Osteoblast (primary cell): Measurements from ENCODE around the gene RBP4. TPM values are rescaled to one million over a fixed set of nuclear protein-coding genes. Genes with fewer than 3 reads are reported as not detected.

Source experiments
- DNase-seq: peaks from one replicate; pipeline ENCODE4 v3.0.0; 2011; ENCODE audit warnings: low spot score, mixed read lengths; ENCODE audit not compliant: insufficient read length; ENCODE audit errors: missing footprints
- H2AFZ ChIP-seq: 2 replicates; pipeline ENCODE4 v1.6.0; 2011; ENCODE audit warnings: mild to moderate bottlenecking, low read length
- H3K27ac ChIP-seq: 2 replicates; pipeline ENCODE4 v1.5.1; 2011; ENCODE audit warnings: mild to moderate bottlenecking, low read depth, low read length, moderate library complexity
- H3K27me3 ChIP-seq: 2 replicates; pipeline ENCODE4 v1.6.0; 2012; ENCODE audit warnings: mild to moderate bottlenecking, control low read depth, inconsistent platforms, low read length, moderate library complexity; ENCODE audit not compliant: insufficient read depth
- H3K36me3 ChIP-seq: 2 replicates; pipeline ENCODE4 v1.5.1; 2011; ENCODE audit warnings: mild to moderate bottlenecking, low read length, control low read depth, moderate library complexity; ENCODE audit not compliant: insufficient read depth
- H3K4me1 ChIP-seq: 2 replicates; pipeline ENCODE4 v1.5.1; 2011; ENCODE audit warnings: mild to moderate bottlenecking, low read length, control low read depth, moderate library complexity; ENCODE audit not compliant: insufficient read depth
- H3K4me2 ChIP-seq: 2 replicates; pipeline ENCODE4 v1.6.0; 2011; ENCODE audit warnings: mild to moderate bottlenecking, low read length; ENCODE audit not compliant: insufficient read depth
- H3K4me3 ChIP-seq: fragments of 200-600 bp; sonication (generic); 3 replicates; pipeline ENCODE4 v1.5.1; 2012; ENCODE audit warnings: mild to moderate bottlenecking, low read length, inconsistent platforms; ENCODE audit not compliant: insufficient read depth
- H3K79me2 ChIP-seq: 2 replicates; pipeline ENCODE4 v1.6.0; 2012; ENCODE audit warnings: mild to moderate bottlenecking, low read length, control low read depth, inconsistent platforms; ENCODE audit not compliant: insufficient read depth
- H3K9me3 ChIP-seq: 2 replicates; pipeline ENCODE4 v1.5.1; 2011; ENCODE audit warnings: low read depth, low read length, control low read depth
- H4K20me1 ChIP-seq: 2 replicates; pipeline ENCODE4 v1.6.0; 2012; ENCODE audit warnings: mild to moderate bottlenecking, low read length, control low read depth; ENCODE audit not compliant: insufficient read depth
- CTCF ChIP-seq: IDR thresholded peaks from 2 replicates; pipeline ENCODE4 v1.5.1; 2011; ENCODE audit warnings: mild to moderate bottlenecking, low read depth, low read length, moderate library complexity; ENCODE audit errors: extremely low read depth
- total RNA-seq: library from RNA; depleted of rRNA; stranded (reverse); fragments of >200 nt; gene quantifications from 2 replicates; pipeline ENCODE4 v1.2.3, GENCODE V29; 2012

RBP4 gene
- total RNA-seq, 1 donor = 3.3 TPM

- Histone ChIP-seq H3K27me3 (peaks cover 15% of the 10 kb centered on the region), H3K4me2 (no peak overlapping the region), H3K27ac (no peak overlapping the region), H4K20me1 (no peaks in the 10 kb centered on the region), H3K9me3 (no peaks in the 10 kb centered on the region), H3K79me2 (no peaks in the 10 kb centered on the region), H3K4me1 (no peaks in the 10 kb centered on the region), H3K4me3 (no peak overlapping the region), H2AFZ (no peak overlapping the region), H3K36me3 (no peaks in the 10 kb centered on the region)
- no peak for TF ChIP-seq CTCF
- DNase-seq = no peak
Measured at GRCh38 chr10:93560541-93560940, 40.5 kb downstream of the RBP4 start.

- H2AFZ ChIP-seq = no peak overlapping the region
- no peaks in the 10 kb centered on the region for H3K4me1 ChIP-seq
- H3K27me3 ChIP-seq = peaks cover 6% of the 10 kb centered on the region
- H3K27ac ChIP-seq = no peak overlapping the region
- no peak for DNase-seq
- no peak overlapping the region for H3K4me2 ChIP-seq
- no peak overlapping the region for H3K4me3 ChIP-seq
- H4K20me1 ChIP-seq = no peaks in the 10 kb centered on the region
- no peak for TF ChIP-seq CTCF
- no peaks in the 10 kb centered on the region for H3K9me3 ChIP-seq
- H3K36me3 ChIP-seq = no peaks in the 10 kb centered on the region
- H3K79me2 ChIP-seq = no peaks in the 10 kb centered on the region
Measured at GRCh38 chr10:93559490-93559889, 41.5 kb downstream of the RBP4 start.

- H3K4me1 ChIP-seq = no peaks in the 10 kb centered on the region
- no peaks in the 10 kb centered on the region for H3K27me3 ChIP-seq
- no peaks in the 10 kb centered on the region for H3K79me2 ChIP-seq
- no peaks in the 10 kb centered on the region for H3K9me3 ChIP-seq
- no peak overlapping the region for H3K4me2 ChIP-seq
- H2AFZ ChIP-seq = peak overlapping the region; percentile 64
- peak; percentile 91 for DNase-seq
- H4K20me1 ChIP-seq = no peaks in the 10 kb centered on the region
- peak; percentile 87 for TF ChIP-seq CTCF
- no peak overlapping the region for H3K4me3 ChIP-seq
- H3K27ac ChIP-seq = no peak overlapping the region
- no peaks in the 10 kb centered on the region for H3K36me3 ChIP-seq
Measured at GRCh38 chr10:93554760-93555432, 46.1 kb downstream of the RBP4 start.

GRCh38 chr10:93554316-93554663 lies 46.7 kb downstream of the RBP4 start:
- no peak for TF ChIP-seq CTCF
- H3K79me2 ChIP-seq = no peaks in the 10 kb centered on the region
- H4K20me1 ChIP-seq = no peaks in the 10 kb centered on the region
- no peak overlapping the region for H3K4me3 ChIP-seq
- no peak overlapping the region for H3K27ac ChIP-seq
- no peaks in the 10 kb centered on the region for H3K27me3 ChIP-seq
- H3K36me3 ChIP-seq = no peaks in the 10 kb centered on the region
- no peaks in the 10 kb centered on the region for H3K9me3 ChIP-seq
- DNase-seq = no peak
- no peak overlapping the region for H3K4me2 ChIP-seq
- no peak overlapping the region for H2AFZ ChIP-seq
- H3K4me1 ChIP-seq = no peaks in the 10 kb centered on the region
